NCI-H2107 (cell line): ENCODE results near the gene FURIN.
"Not testable (repeated sequence)": the region's sequence is repeated elsewhere in the genome, so short reads cannot be mapped to it uniquely, and the experiment has no call there.

Experiments used
- DNase-seq: peaks from one replicate; lab custom pipeline; 2025; lab: John Stamatoyannopoulos, UW

The FURIN gene

GRCh38 chr15:90883526-90883975, 15.2 kb downstream of the FURIN start:
- DNase-seq = no peak

DNA sequence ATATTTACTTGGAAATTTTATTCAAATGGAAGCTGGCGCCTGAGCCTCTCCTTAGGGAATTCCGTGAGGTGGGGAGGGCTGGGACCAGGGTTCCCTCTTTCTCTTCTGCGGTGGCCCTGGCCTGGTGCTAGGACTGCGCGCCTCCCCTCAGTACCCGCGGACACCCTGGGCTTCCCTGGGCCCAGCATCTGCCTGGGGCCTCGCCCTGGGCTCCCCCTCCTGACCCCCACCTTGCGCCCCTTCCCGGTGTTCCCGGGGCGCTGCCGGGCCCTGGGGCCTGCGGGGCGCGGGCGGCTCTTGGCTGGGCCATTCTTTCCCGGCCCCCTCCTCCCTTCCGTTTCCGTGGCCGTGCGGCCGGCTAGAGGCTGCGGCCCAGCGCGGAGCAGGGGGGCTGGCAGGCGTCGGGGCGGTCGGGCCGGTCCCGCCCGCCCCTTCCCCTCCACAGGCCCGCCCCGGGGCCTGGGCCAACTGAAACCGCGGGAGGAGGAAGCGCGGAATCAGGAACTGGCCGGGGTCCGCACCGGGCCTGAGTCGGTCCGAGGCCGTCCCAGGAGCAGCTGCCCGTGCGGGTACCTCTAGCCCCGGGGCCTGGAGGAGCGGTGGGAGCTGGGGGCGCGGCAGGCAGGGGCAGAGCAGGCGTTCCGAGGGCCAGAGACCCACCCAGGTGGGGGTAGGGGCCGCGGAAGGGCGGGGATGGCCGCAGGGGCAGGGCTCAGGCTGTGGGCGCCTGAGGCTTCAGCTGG, 15.8 kb downstream of the FURIN start, which contains the start of gene FES:
FES (plus strand) TSS at position 529 of the 743 bp plus-strand sequence. CDS start 542 bp downstream, outside the sequence.
- DNase-seq = no peak

DNA sequence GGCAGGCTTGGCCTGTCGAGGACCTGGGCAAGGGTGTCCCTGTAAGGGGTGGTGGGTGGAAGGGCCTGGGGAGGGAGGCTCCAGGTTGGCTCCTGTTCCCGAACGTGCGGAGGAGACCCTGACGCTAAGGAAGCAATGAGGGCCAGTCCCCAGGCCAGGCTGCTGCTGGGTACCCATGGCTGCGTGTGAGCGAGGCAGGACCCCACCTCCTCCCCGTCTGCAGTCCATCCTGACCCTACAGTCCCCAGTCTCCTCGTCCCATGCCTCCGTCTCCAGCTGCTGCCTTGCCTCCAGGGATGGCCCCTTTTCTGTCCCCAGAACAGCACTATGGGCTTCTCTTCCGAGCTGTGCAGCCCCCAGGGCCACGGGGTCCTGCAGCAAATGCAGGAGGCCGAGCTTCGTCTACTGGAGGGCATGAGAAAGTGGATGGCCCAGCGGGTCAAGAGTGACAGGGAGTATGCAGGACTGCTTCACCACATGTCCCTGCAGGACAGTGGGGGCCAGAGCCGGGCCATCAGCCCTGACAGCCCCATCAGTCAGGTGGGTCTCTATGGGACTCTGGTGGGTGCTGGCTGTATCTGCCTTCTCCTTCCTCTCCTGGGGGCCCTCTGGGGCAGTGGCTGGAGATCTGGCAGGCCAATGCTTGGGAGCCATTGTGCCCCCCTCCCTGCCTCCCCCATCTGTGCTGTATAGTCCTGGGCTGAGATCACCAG, 16.5 kb downstream of the FURIN start:
- no peak for DNase-seq

DNA sequence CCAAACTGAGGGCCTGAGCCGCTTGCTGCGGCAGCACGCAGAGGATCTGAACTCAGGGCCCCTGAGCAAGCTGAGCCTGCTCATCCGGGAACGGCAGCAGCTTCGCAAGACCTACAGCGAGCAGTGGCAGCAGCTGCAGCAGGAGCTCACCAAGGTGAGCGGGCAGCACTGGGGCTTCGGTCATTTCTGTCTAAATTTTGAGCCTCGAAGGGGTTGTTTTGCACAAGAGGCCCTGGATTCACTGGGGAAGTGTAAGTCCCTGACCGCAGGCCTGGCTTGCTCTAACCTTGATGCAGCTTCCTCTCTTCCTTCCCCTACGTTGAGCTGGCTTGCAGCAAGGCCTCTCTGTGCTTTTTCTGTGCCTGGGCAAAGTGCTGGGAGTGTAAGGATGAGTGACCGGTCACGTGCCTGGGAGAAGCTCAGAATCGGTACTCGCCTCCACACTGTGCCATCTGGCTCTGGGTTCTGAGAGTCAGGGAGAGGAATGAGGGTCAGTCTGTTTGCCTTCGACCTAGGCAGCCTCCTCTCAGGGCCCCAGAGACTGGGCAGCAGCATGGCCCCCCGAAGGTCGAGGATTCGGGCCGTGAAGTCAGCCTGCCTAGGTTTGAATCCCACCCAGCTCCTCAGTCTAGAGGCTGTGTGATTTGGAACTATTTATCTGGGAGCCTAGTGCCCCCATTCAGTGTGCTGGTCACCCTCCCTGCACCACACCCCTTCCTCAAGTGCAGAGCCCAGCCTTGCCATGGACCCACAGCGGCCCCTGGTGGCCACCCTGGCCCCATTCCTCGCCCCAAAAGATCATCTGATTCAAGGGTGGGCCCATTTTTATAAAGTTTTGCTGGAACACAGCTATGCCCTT, 17.3 kb downstream of the FURIN start:
- DNase-seq = peak; percentile 31

DNA sequence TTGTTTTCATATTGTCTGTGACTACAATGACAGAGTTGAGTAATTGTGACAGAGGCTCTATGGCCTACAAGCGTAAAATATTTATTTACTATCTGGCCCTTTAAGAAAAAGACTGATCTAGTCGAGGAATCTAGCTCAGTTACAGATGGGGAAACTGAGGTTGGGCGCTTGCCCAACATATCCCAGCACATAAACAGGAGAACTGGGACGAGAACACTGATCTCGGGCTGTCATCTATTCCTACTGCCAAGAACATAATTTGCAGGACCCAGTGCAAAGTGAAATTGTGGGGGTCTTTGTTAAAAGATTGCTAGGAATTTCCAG, 17.9 kb downstream of the FURIN start:
- no peak for DNase-seq

DNA sequence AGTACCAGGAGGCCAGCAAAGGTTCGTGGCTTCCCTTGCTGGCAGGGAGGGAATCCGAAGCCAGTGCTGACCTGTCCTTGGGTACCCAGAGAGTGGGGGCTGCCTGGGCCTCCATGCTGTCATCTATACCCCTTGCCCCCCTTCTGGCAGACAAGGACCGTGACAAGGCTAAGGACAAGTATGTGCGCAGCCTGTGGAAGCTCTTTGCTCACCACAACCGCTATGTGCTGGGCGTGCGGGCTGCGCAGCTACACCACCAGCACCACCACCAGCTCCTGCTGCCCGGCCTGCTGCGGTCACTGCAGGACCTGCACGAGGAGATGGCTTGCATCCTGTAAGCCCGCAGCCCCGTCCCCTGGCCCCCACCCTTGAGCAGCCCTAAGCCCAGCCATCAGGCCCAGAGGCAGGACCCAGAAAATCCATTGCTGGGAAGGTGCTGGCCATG, 18.7 kb downstream of the FURIN start:
- no peak for DNase-seq

- DNase-seq = no peak
Observed at GRCh38 chr15:90889313-90889730, 20.9 kb downstream of the FURIN start.

- DNase-seq = no peak
Observed at GRCh38 chr15:90889736-90890456, 21.5 kb downstream of the FURIN start.

DNA sequence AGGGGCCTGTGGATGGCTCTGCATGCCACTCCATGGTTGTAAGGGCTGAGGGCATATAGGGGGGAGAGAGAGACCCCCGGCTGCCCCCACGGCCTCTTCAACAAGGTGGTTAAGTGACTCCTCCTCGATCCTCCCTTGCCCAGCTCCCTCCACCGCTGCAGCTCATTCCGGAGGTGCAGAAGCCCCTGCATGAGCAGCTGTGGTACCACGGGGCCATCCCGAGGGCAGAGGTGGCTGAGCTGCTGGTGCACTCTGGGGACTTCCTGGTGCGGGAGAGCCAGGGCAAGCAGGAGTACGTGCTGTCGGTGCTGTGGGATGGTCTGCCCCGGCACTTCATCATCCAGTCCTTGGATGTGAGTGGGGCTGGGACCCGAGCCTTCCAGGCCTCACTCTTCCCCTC, 22.5 kb downstream of the FURIN start:
- DNase-seq = no peak

GRCh38 chr15:90891346-90891949, 23.1 kb downstream of the FURIN start:
- no peak for DNase-seq

DNA sequence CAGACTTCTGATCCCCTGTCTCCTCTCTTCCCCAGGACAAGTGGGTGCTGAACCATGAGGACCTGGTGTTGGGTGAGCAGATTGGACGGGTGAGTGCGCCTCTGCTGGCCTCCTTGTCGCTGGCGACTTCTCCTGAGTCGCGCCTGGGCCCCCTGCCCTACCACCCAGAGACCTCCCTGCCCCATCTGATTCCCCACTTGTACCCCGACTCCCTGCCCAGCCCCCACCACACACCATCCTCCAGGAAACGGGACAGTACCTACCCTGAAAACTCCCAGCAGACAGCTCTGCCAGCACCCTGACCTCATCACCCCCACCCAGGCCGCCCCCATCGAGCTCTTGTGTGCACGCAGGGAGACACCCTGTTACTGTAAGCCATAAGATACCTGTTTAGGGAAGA, 23.6 kb downstream of the FURIN start:
- no peak for DNase-seq

DNA sequence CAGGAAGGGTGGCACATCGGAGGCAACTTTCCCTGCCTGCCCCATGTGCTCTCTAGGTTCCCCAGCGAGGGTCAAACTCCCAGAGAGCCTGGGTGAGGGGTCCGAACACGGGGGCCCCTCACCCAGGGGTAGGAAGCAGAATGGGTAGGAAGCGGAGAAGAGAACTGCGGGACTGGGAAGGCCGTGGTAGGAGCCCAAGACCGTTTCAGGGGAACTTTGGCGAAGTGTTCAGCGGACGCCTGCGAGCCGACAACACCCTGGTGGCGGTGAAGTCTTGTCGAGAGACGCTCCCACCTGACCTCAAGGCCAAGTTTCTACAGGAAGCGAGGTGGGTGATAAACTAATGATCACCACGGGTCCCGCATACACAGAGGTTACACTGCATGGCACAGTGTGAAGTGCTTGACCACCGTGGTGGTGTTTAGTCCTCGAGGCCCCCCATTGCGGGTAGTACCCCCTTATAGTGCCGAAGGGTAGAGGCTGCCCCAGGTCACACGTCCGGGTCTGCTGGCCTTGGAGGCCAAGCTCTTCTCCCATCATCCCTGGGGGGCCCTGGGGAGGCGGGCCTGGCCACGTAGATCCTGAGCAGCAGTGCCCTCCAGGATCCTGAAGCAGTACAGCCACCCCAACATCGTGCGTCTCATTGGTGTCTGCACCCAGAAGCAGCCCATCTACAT, 24.2 kb downstream of the FURIN start:
- DNase-seq = no peak

DNA sequence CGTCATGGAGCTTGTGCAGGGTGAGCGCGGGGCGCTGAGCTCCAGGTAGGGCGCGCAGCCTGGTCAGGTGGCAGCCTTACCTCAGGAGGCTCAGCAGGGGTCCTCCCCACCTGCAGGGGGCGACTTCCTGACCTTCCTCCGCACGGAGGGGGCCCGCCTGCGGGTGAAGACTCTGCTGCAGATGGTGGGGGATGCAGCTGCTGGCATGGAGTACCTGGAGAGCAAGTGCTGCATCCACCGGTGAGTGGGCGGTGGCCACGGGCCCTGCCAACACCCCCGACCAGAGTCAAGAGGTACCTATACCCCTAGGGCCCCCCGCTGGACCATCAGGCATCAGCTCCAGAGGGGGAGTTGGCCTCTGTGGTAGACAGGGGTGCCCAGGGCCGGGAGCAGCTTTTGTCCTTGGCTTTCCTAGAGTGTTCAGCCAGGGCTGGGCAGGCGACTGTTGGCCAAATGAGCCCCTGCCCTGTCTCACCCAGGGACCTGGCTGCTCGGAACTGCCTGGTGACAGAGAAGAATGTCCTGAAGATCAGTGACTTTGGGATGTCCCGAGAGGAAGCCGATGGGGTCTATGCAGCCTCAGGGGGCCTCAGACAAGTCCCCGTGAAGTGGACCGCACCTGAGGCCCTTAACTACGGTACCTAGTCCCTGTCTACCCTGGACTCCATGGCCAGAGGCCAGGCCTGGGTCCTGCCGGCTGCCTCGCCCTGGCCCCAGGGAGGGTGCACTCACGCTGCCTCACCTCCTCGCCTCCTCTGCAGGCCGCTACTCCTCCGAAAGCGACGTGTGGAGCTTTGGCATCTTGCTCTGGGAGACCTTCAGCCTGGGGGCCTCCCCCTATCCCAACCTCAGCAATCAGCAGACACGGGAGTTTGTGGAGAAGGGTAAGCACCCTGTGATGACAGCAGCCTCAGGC, 25.0 kb downstream of the FURIN start:
- no peak for DNase-seq

- no peak for DNase-seq
Observed at GRCh38 chr15:90895571-90896117, 27.3 kb downstream of the FURIN start.

DNA sequence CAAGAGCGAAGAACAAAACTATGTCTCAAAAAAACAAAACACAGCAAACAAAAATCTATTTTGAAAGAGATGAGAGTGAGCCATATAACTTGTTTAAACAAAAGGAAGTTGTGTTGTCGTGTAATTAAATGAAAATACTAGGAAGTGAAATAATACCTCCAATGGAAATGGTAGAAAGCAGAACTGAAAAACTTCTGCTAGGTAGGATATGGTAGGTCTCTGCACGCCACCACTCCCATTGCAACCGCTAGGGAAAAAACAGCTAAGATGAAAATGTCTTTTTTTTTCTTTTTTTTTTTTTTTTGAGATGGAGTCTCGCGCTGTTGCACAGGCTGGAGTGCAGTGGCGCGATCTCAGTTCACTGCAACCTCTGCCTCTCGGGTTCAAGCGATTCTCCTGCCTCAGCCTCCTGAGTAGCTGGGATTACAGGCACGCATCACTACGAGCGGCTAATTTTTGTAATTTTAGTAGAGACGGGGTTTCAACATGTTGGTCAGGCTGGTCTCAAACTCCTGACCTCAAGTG, 28.8 kb downstream of the FURIN start:
- DNase-seq = not testable (repeated sequence)

- DNase-seq = no peak
Observed at GRCh38 chr15:90901175-90902039, 33.0 kb downstream of the FURIN start.

- DNase-seq = no peak
Observed at GRCh38 chr15:90902040-90902839, 33.9 kb downstream of the FURIN start.
